Mucosa of stomach (tissue), 1 donor: ENCODE measurements around the gene MAP4K2.

Experiments used
- H3K27me3 ChIP-seq: one replicate; pipeline ENCODE4 v1.7.0; 2013; ENCODE audit warnings: mild to moderate bottlenecking, low read length; ENCODE audit not compliant: control insufficient read depth, insufficient read depth
- H3K36me3 ChIP-seq: one replicate; pipeline ENCODE4 v1.7.0; 2013; ENCODE audit warnings: low read length; ENCODE audit not compliant: control insufficient read depth, insufficient read depth
- H3K4me1 ChIP-seq: one replicate; pipeline ENCODE4 v1.7.0; 2013; ENCODE audit warnings: mild to moderate bottlenecking, low read length; ENCODE audit not compliant: control insufficient read depth, insufficient read depth
- H3K4me3 ChIP-seq: one replicate; pipeline ENCODE4 v1.7.0; 2013; ENCODE audit warnings: low read length
- H3K9ac ChIP-seq: one replicate; pipeline ENCODE4 v1.7.0; 2013; ENCODE audit warnings: mild to moderate bottlenecking, low read length, moderate library complexity
- H3K9me3 ChIP-seq: one replicate; pipeline ENCODE4 v1.7.0; 2013; ENCODE audit warnings: mild to moderate bottlenecking, low read length, moderate library complexity; ENCODE audit not compliant: control insufficient read depth
- donor health status: Pancreatic carcinoma.

Gene MAP4K2

GRCh38 chr11:64758330-64759079 is 44.5 kb downstream of the MAP4K2 start:
- Histone ChIP-seq H3K4me1 (peaks cover 5% of the 10 kb centered on the region), H3K4me3 (no peak overlapping the region)

GRCh38 chr11:64757549-64758329 is 45.3 kb downstream of the MAP4K2 start:
- H3K4me3 ChIP-seq: no peak overlapping the region
- peaks cover 5% of the 10 kb centered on the region for H3K4me1 ChIP-seq
- no peaks in the 10 kb centered on the region for H3K9me3 ChIP-seq
- H3K9ac ChIP-seq: no peak overlapping the region
- H3K36me3 ChIP-seq: no peaks in the 10 kb centered on the region
- H3K27me3 ChIP-seq: no peaks in the 10 kb centered on the region

More at GRCh38 chr11:64758330-64759079, 44.5 kb downstream of the MAP4K2 start:
- H3K36me3 ChIP-seq: peaks cover 6% of the 10 kb centered on the region
- no peaks in the 10 kb centered on the region for H3K27me3 ChIP-seq
- no peak overlapping the region for H3K9ac ChIP-seq
- no peaks in the 10 kb centered on the region for H3K9me3 ChIP-seq

GRCh38 chr11:64755681-64756361 is 47.2 kb downstream of the MAP4K2 start:
- Histone ChIP-seq H3K36me3 (no peaks in the 10 kb centered on the region), H3K4me1 (peaks cover 5% of the 10 kb centered on the region), H3K9me3 (no peaks in the 10 kb centered on the region), H3K9ac (no peak overlapping the region), H3K27me3 (no peaks in the 10 kb centered on the region), H3K4me3 (no peak overlapping the region)

GRCh38 chr11:64754919-64755662 is 47.9 kb downstream of the MAP4K2 start:
- Histone ChIP-seq H3K4me1 (peaks cover 5% of the 10 kb centered on the region), H3K4me3 (no peak overlapping the region), H3K9me3 (no peaks in the 10 kb centered on the region), H3K9ac (no peak overlapping the region), H3K36me3 (no peaks in the 10 kb centered on the region), H3K27me3 (no peaks in the 10 kb centered on the region)

- Histone ChIP-seq H3K9me3 (no peaks in the 10 kb centered on the region), H3K9ac (no peak overlapping the region), H3K36me3 (no peaks in the 10 kb centered on the region), H3K4me1 (peaks cover 1% of the 10 kb centered on the region), H3K27me3 (no peaks in the 10 kb centered on the region), H3K4me3 (no peak overlapping the region)
Measured at GRCh38 chr11:64754124-64754918, 48.7 kb downstream of the MAP4K2 start.

GRCh38 chr11:64753380-64754123 is 49.5 kb downstream of the MAP4K2 start:
- H3K9me3 ChIP-seq: no peaks in the 10 kb centered on the region
- no peaks in the 10 kb centered on the region for H3K4me1 ChIP-seq
- no peaks in the 10 kb centered on the region for H3K36me3 ChIP-seq
- no peak overlapping the region for H3K4me3 ChIP-seq
- H3K9ac ChIP-seq: no peak overlapping the region
- no peaks in the 10 kb centered on the region for H3K27me3 ChIP-seq

- no peaks in the 10 kb centered on the region for H3K9me3 ChIP-seq
- H3K27me3 ChIP-seq: no peaks in the 10 kb centered on the region
- no peak overlapping the region for H3K9ac ChIP-seq
- no peaks in the 10 kb centered on the region for H3K4me1 ChIP-seq
- no peak overlapping the region for H3K4me3 ChIP-seq
- H3K36me3 ChIP-seq: no peaks in the 10 kb centered on the region
Measured at GRCh38 chr11:64753019-64753379, 50.0 kb downstream of the MAP4K2 start.

- no peaks in the 10 kb centered on the region for H3K9me3 ChIP-seq
- H3K4me1 ChIP-seq: no peaks in the 10 kb centered on the region
- H3K9ac ChIP-seq: no peak overlapping the region
- no peak overlapping the region for H3K4me3 ChIP-seq
- no peaks in the 10 kb centered on the region for H3K27me3 ChIP-seq
- H3K36me3 ChIP-seq: no peaks in the 10 kb centered on the region
Measured at GRCh38 chr11:64752175-64752970, 50.6 kb downstream of the MAP4K2 start.

- Histone ChIP-seq H3K4me3 (no peak overlapping the region), H3K9me3 (no peaks in the 10 kb centered on the region), H3K4me1 (no peaks in the 10 kb centered on the region), H3K36me3 (no peaks in the 10 kb centered on the region), H3K9ac (no peak overlapping the region), H3K27me3 (no peaks in the 10 kb centered on the region)
Measured at GRCh38 chr11:64751580-64751979, 51.4 kb downstream of the MAP4K2 start.

GRCh38 chr11:64751136-64751535 is 51.9 kb downstream of the MAP4K2 start:
- Histone ChIP-seq H3K4me3 (no peak overlapping the region), H3K9ac (no peak overlapping the region), H3K36me3 (no peaks in the 10 kb centered on the region), H3K4me1 (no peaks in the 10 kb centered on the region), H3K27me3 (peaks cover 4% of the 10 kb centered on the region), H3K9me3 (no peaks in the 10 kb centered on the region)
